Omental fat pad (tissue), 4 donors: ENCODE data around the gene OR13J1. TPM values are rescaled to one million over a fixed set of nuclear protein-coding genes. Genes with fewer than 3 reads are reported as not detected.

Experiments
- ATAC-seq: fragments of 150-250 bp; one replicate; pipeline ENCODE4 v1.9.1; 2016; ENCODE audit warnings: mild to moderate bottlenecking, moderate library complexity; ENCODE audit not compliant: low FRiP score
- DNase-seq: peaks from one replicate; pipeline ENCODE4 v3.0.0-alpha.2; 2019; ENCODE audit warnings: low spot score
- CTCF ChIP-seq, 3 donors: fragments of 450-650 bp; IDR thresholded peaks; one replicate each; pipeline ENCODE4 v1.5.1; 2016 to 2017; ENCODE audit warnings: antibody characterized with exemption in 3 of 3, mild to moderate bottlenecking in 3 of 3, moderate library complexity in 2 of 3
- total RNA-seq, 4 donors: library from RNA; depleted of rRNA; stranded (reverse); fragments of >200 nt; gene quantifications; one replicate each; pipeline ENCODE4 v1.1.0, GENCODE V29; 2016

The OR13J1 gene
- total RNA-seq, 4 donors from 2014 or later, result not detected

- ATAC-seq (no peak), DNase-seq (no peak)
- no peak for TF ChIP-seq CTCF (IDR thresholded peaks at IDR 0.05)
Measured at GRCh38 chr9:35829764-35830096, 40.5 kb downstream of the OR13J1 start.

DNA sequence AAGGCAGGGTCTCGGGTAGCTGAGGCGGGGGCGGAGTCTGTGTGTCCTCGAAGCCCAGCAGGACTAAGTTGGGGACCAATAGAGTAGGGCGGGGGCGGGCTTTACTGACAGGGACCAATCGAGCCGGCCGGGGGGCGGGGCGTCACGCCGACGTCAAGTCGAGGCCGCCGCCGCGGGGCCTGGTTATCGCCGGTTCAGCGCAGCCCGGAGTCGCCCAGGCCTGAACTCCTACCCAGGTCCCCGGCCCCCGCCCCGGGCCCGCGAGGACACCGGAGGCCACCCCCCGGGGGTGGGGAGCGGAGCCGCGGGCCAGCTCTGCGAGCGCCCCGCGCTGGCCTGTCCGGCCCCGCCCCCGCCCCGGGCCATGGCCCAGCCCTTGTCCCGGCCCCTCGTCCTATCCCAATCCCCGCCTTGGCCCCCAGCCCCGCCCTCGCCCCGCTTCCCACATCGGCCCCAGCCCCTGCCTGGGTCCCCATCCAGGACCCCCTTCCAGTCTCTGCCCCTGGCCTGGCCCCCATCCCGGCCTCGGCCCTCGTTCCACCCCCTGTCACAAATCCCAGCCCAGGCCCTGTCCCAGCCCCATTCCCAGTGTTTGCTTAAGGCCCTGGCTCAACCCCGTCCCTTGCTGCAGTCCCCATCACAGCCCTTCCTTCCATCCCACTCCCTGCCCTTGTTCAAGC, 41.0 kb downstream of the OR13J1 start, which contains the start of gene TMEM8B:
TSS of gene TMEM8B (plus strand) at position 145 of the 680 bp plus-strand sequence. CDS start at position 365, 220 bp downstream.
- DNase-seq (peak; percentile 98), ATAC-seq (peak; percentile 92)
- no peak for TF ChIP-seq CTCF (IDR thresholded peaks at IDR 0.05)

DNA sequence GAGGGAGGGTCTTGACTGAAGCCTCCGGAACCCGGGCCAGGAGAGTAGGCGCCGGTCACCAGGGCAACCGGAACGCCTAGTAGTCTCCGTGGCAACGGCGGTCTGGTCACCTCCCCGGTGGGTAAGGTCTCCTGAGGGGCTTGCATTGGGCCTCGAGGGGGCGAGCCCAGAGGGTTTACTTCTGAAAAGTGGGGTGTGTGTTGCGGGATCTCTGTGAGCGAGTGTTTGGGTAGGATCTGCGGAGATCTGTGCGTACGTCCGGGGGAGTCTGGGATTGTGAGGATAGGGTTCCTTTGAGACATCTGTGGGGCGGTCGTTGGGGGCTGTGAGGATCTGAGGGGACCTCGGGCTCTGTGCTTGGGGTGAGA, 41.5 kb downstream of the OR13J1 start, which contains the start of gene FAM221B:
TSS of gene FAM221B (minus strand) at position 17 of the 368 bp plus-strand sequence. CDS start 2,571 bp downstream, outside the sequence.
- ATAC-seq (no peak), DNase-seq (no peak)
- no peak for TF ChIP-seq CTCF (IDR thresholded peaks at IDR 0.05)

DNA sequence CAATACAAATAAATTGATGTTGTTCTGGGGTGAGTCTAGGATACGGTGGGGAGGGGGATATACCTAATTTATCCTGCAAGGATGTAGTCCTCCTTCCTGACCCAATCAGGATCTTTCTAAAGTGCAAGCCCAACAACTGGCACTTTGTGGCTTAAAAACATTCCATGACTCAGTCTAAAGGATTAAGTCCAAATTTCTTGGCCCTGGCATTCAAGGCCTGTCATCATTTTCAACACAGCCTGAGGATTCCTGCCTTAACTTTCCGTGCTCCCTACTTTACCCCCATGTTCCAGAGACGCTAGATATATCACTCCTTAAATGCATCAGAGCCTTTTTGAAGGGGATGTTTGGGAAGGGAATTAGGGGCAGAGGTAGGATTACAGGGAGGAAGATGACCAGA, 42.7 kb downstream of the OR13J1 start:
- ATAC-seq (no peak), DNase-seq (no peak)
- no peak for TF ChIP-seq CTCF (IDR thresholded peaks at IDR 0.05)

- TF ChIP-seq CTCF (IDR thresholded peaks at IDR 0.05), result no peak
- no peak for DNase-seq
Measured at GRCh38 chr9:35826071-35826701, 44.0 kb downstream of the OR13J1 start.

DNA sequence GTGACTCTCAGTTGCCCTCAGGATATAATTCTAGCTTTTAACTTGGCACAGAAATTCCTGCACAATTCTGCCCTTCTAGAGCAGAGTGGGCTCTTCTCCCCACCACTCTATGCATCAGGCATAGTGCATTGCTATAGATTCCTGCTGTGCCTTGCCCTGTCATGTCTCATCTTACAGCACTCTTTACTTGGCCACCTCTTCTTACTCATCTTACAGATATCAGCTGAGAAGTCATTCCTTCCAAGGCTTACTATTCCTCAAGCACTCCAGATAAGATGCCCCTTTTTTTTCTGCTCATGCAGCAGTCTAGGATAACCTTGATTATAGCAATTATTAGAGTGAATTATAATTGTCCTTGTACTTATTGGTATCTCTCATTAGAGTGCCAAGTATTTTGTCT, 47.3 kb downstream of the OR13J1 start:
- TF ChIP-seq CTCF (IDR thresholded peaks at IDR 0.05), result no peak
- ATAC-seq (no peak), DNase-seq (no peak)

More at GRCh38 chr9:35826071-35826701, 44.0 kb downstream of the OR13J1 start:
- peak; percentile 41 for ATAC-seq

GRCh38 chr9:35820076-35820475, 50.1 kb downstream of the OR13J1 start:
- TF ChIP-seq CTCF (IDR thresholded peaks at IDR 0.05), result no peak
- ATAC-seq (no peak), DNase-seq (no peak)
